IPS-20b (cell line): Measurements from ENCODE around the gene SPOCK3.

ENCODE experiments used
- H3K27ac ChIP-seq: one replicate; pipeline ENCODE4 v1.5.1; 2013; ENCODE audit warnings: low read length
- H3K27me3 ChIP-seq: 2 replicates; pipeline ENCODE4 v1.6.1; 2013; ENCODE audit warnings: mild to moderate bottlenecking, low read length, inconsistent platforms; ENCODE audit not compliant: insufficient read depth
- H3K36me3 ChIP-seq: 2 replicates; pipeline ENCODE4 v1.6.1; 2013; ENCODE audit warnings: low read depth, mild to moderate bottlenecking, inconsistent platforms, low read length, moderate library complexity; ENCODE audit not compliant: insufficient read depth
- H3K4me1 ChIP-seq: 2 replicates; pipeline ENCODE4 v1.6.1; 2013; ENCODE audit warnings: mild to moderate bottlenecking, control low read depth, inconsistent platforms, low read length, moderate library complexity; ENCODE audit not compliant: insufficient read depth
- H3K4me3 ChIP-seq: 2 replicates; pipeline ENCODE4 v1.5.1; 2013; ENCODE audit warnings: mild to moderate bottlenecking, low read length, inconsistent platforms
- H3K9ac ChIP-seq: 2 replicates; pipeline ENCODE4 v1.6.1; 2013; ENCODE audit warnings: low read depth, mild to moderate bottlenecking, inconsistent platforms, low read length, moderate library complexity
- H3K9me3 ChIP-seq: 2 replicates; pipeline ENCODE4 v1.6.1; 2013; ENCODE audit warnings: mild to moderate bottlenecking, low read depth, low read length, inconsistent platforms; ENCODE audit not compliant: insufficient read depth

The SPOCK3 gene

DNA sequence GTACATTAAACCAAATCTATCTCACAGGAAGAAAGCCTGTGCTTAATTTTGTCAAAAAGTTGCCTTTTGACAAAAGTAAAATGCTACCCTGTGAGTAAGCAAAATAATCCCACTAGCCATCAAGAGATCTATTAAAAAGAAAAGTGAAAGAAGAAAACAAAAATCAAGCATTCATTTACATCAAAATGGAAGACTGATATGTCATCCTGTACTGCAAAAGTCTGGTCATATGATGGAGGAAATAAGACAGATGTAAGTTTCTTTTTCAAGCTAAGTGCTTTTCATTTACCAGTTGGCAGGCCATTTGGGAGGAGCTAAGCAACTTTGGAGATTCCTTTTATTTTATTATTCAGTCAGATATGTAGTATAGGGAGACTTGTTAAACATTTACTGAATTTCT, 387.4 kb downstream of the SPOCK3 start:
- H3K36me3 ChIP-seq: no peaks in the 10 kb centered on the region
- no peak overlapping the region for H3K9ac ChIP-seq

DNA sequence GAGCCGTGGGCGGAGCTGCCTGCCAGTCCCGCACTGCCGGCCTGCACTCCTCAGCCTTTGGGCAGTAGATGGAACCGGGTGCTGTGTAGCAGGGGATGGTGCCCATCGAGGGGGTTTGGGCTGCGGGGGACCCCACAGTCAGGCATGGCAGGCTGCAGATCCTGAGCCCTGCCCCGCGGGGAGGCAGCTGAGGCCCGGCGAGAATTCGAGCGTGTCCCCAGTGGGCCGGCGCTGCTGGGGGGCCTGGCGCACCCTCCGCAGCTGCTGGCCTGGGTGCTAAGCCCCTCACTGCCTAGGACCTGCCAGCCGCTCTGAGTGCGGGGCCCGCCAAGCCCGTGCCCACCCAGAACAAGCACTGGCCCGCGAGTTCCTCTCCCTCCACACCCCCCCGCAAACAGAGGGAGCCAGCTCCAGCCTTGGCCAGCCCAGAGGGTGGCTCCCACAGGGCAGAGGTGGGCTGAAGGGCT, 391.5 kb downstream of the SPOCK3 start:
- Histone ChIP-seq H3K36me3 (no peaks in the 10 kb centered on the region), H3K4me3 (no peak overlapping the region), H3K9me3 (no peaks in the 10 kb centered on the region; the same call in 1 of the 2 replicates), H3K27me3 (no peaks in the 10 kb centered on the region), H3K9ac (no peak overlapping the region), H3K4me1 (no peaks in the 10 kb centered on the region), H3K27ac (no peak overlapping the region)

More for the DNA sequence above, 387.4 kb downstream of the SPOCK3 start:
- Histone ChIP-seq H3K4me1 (no peaks in the 10 kb centered on the region), H3K9me3 (peaks cover 5% of the 10 kb centered on the region; the same call in 1 of the 2 replicates), H3K27ac (no peak overlapping the region), H3K4me3 (no peak overlapping the region), H3K27me3 (no peaks in the 10 kb centered on the region)

DNA sequence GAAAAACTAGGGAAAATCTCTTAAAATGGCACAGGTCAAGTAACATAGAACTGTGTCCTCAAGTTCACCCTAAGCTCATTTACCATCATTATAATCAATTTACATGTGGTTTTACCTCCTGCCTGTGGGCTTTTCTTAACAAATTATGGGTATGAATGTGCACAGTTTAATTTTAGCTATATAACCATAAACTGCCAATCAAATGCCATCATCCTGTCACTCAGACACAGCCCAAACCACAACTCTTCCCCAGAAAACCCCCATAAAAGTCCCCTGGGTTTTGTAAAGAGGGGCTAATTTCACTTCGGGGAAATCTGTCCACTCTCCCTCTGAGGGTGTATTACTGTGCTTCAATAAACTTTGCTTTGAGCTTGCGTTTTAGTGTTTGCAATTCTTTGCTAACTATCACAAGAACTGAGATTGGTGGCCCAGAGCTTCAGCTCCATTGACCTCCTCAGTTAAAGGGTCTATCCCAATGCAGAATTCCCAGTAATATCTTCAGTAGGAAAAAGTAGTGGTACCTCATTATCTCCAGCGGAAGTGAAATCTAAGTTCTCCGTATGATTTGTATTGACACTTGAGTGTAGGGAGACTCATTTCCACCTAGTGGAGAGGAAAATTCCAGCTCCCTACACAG, 394.6 kb downstream of the SPOCK3 start:
- no peak overlapping the region for H3K4me3 ChIP-seq
- H3K4me1 ChIP-seq: no peaks in the 10 kb centered on the region
- no peak overlapping the region for H3K9ac ChIP-seq
- H3K9me3 ChIP-seq: no peaks in the 10 kb centered on the region; the same call in 1 of the 2 replicates
- no peak overlapping the region for H3K27ac ChIP-seq
- H3K36me3 ChIP-seq: no peaks in the 10 kb centered on the region
- no peaks in the 10 kb centered on the region for H3K27me3 ChIP-seq

- no peaks in the 10 kb centered on the region for H3K36me3 ChIP-seq
- no peak overlapping the region for H3K4me3 ChIP-seq
- H3K4me1 ChIP-seq: no peaks in the 10 kb centered on the region
- H3K9me3 ChIP-seq: no peaks in the 10 kb centered on the region; the same call in 1 of the 2 replicates
- no peaks in the 10 kb centered on the region for H3K27me3 ChIP-seq
- no peak overlapping the region for H3K9ac ChIP-seq
- no peak overlapping the region for H3K27ac ChIP-seq
These were observed 395.2 kb downstream of the SPOCK3 start for GRCh38 chr4:166838975-166839614.

DNA sequence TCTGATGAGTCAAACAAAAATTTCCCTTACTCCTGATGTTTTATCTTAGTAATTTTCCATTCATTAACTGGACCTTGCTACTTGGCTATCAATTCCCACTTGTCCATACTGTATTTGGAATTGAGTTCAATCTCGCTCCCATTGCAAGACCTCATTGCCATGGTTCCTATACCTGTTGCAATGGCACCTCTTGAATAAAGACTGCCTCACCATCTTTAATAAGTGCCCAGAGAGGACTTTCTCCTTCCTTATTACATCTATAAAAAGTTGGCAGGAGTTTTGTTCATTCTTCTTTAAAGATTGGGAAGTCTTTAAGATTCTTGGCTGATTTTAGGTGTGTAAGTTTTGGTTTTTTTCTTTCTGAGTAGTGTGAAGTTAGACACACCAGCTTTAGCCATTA, 397.4 kb downstream of the SPOCK3 start:
- Histone ChIP-seq H3K9ac (no peak overlapping the region), H3K36me3 (no peaks in the 10 kb centered on the region), H3K27ac (no peak overlapping the region)

DNA sequence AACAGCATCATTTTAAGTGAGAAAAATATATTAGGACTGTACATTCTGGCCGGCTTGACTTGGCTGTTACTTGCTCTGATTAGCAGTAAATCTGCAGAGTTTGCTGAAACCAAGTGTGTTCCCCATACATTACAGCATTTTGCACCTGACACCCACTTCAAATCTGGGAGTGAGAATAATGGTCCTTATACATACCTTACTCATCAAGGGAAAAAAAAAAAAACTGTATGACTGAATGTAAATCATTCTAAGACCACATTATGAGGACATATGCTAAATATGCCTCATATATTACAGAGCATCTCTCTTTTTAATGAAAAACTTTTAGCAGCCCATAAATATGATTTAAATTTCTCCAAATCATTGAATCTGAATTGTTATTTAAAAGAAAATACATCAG, 406.7 kb downstream of the SPOCK3 start:
- H3K27me3 ChIP-seq: no peaks in the 10 kb centered on the region
- peaks cover 3% of the 10 kb centered on the region; the same call in 1 of the 2 replicates for H3K9me3 ChIP-seq

More for the DNA sequence above, 397.4 kb downstream of the SPOCK3 start:
- Histone ChIP-seq H3K27me3 (no peaks in the 10 kb centered on the region), H3K9me3 (peaks cover 4% of the 10 kb centered on the region; the same call in 1 of the 2 replicates), H3K4me1 (no peaks in the 10 kb centered on the region), H3K4me3 (no peak overlapping the region)

GRCh38 chr4:166827167-166827566, 407.1 kb downstream of the SPOCK3 start:
- no peak overlapping the region for H3K9ac ChIP-seq
- H3K27me3 ChIP-seq: no peaks in the 10 kb centered on the region
- no peak overlapping the region for H3K27ac ChIP-seq
- H3K4me3 ChIP-seq: no peak overlapping the region
- H3K9me3 ChIP-seq: no peaks in the 10 kb centered on the region
- H3K36me3 ChIP-seq: no peaks in the 10 kb centered on the region
- H3K4me1 ChIP-seq: no peaks in the 10 kb centered on the region

More for the DNA sequence above, 406.7 kb downstream of the SPOCK3 start:
- no peak overlapping the region for H3K4me3 ChIP-seq
- no peaks in the 10 kb centered on the region for H3K4me1 ChIP-seq
- no peak overlapping the region for H3K27ac ChIP-seq
- no peaks in the 10 kb centered on the region for H3K36me3 ChIP-seq
- H3K9ac ChIP-seq: no peak overlapping the region

- no peak overlapping the region for H3K9ac ChIP-seq
- no peaks in the 10 kb centered on the region for H3K9me3 ChIP-seq
- H3K4me3 ChIP-seq: no peak overlapping the region
- no peaks in the 10 kb centered on the region for H3K36me3 ChIP-seq
- no peak overlapping the region for H3K27ac ChIP-seq
- no peaks in the 10 kb centered on the region for H3K4me1 ChIP-seq
- H3K27me3 ChIP-seq: no peaks in the 10 kb centered on the region
These were observed 410.4 kb downstream of the SPOCK3 start for GRCh38 chr4:166823848-166824247.

DNA sequence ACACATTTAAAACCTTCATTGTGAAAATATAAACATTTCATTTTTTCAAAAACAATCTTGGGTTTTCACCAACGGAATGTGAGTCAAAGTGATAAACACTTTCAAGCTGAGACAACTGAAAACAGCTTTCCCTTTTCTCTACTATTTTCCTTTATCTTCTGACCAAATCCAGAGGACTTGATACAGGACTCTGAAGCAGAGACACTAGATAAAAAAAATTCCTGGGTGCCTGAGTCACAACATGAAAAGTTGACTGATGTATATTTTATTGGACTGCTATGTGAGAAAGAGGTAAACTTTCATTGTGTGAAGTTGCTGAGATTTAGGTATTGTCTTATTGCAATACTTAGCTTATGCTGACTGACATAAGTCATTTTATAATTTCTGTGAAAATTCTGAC, 411.2 kb downstream of the SPOCK3 start:
- H3K4me3 ChIP-seq: no peak overlapping the region
- H3K27me3 ChIP-seq: no peaks in the 10 kb centered on the region
- no peak overlapping the region for H3K27ac ChIP-seq
- no peak overlapping the region for H3K9ac ChIP-seq
- no peaks in the 10 kb centered on the region for H3K36me3 ChIP-seq
- no peaks in the 10 kb centered on the region for H3K4me1 ChIP-seq
- no peaks in the 10 kb centered on the region for H3K9me3 ChIP-seq

- H3K27me3 ChIP-seq: no peaks in the 10 kb centered on the region
- no peak overlapping the region for H3K9ac ChIP-seq
- H3K4me3 ChIP-seq: no peak overlapping the region
- H3K4me1 ChIP-seq: no peaks in the 10 kb centered on the region
- no peaks in the 10 kb centered on the region for H3K36me3 ChIP-seq
- H3K9me3 ChIP-seq: no peaks in the 10 kb centered on the region
- H3K27ac ChIP-seq: no peak overlapping the region
These were observed 411.9 kb downstream of the SPOCK3 start for GRCh38 chr4:166822386-166822785.

GRCh38 chr4:166816890-166817289, 417.4 kb downstream of the SPOCK3 start:
- no peaks in the 10 kb centered on the region for H3K36me3 ChIP-seq
- no peaks in the 10 kb centered on the region for H3K27me3 ChIP-seq
- no peak overlapping the region for H3K27ac ChIP-seq
- H3K9ac ChIP-seq: no peak overlapping the region
- H3K9me3 ChIP-seq: no peaks in the 10 kb centered on the region
- H3K4me1 ChIP-seq: no peaks in the 10 kb centered on the region
- no peak overlapping the region for H3K4me3 ChIP-seq

DNA sequence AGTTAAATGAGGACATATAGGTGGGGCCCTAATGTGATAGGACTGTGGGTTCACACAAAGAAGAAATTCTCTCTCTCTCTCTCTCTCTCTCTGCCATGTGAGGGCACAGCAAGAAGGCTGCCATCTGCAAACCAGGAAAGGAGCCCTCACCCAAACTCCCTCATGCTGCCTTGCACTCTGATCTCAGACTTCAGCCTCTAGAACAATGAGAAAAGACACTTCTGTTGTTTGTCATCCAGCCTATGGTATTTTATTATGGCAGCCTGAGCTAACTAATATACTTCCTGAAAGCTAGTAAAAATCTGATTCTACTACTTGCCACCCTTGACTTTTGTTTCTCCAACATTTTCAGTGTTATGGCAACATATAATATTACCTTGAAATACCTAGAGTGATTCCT, 425.9 kb downstream of the SPOCK3 start:
- Histone ChIP-seq H3K27ac (no peak overlapping the region), H3K36me3 (no peaks in the 10 kb centered on the region), H3K4me1 (no peaks in the 10 kb centered on the region), H3K9ac (no peak overlapping the region), H3K9me3 (no peaks in the 10 kb centered on the region), H3K4me3 (no peak overlapping the region), H3K27me3 (no peaks in the 10 kb centered on the region)
